T-helper 1 cell (primary cell): Measurements from ENCODE around the gene CCDC87.
"Not testable (repeated sequence)": the region's sequence is repeated elsewhere in the genome, so short reads cannot be mapped to it uniquely, and the experiment has no call there.

Experiments used
- DNase-seq, 5 donors: peaks; one replicate each; pipeline ENCODE4 v3.0.0-alpha.2; 2012 to 2020
- total RNA-seq, 4 donors: gene quantifications; one replicate each; lab custom pipeline; 2026; lab: John Stamatoyannopoulos, UW

Gene CCDC87, protein sequence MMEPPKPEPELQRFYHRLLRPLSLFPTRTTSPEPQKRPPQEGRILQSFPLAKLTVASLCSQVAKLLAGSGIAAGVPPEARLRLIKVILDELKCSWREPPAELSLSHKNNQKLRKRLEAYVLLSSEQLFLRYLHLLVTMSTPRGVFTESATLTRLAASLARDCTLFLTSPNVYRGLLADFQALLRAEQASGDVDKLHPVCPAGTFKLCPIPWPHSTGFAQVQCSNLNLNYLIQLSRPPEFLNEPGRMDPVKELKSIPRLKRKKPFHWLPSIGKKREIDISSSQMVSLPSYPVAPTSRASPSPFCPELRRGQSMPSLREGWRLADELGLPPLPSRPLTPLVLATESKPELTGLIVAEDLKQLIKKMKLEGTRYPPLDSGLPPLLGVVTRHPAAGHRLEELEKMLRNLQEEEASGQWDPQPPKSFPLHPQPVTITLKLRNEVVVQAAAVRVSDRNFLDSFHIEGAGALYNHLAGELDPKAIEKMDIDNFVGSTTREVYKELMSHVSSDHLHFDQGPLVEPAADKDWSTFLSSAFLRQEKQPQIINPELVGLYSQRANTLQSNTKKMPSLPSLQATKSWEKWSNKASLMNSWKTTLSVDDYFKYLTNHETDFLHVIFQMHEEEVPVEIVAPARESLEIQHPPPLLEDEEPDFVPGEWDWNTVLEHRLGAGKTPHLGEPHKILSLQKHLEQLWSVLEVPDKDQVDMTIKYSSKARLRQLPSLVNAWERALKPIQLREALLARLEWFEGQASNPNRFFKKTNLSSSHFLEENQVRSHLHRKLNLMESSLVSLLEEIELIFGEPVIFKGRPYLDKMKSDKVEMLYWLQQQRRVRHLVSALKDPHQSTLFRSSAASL
- 1.4 to 3.4 (median 2.5) reads per million in 4 donors for total RNA-seq

DNA sequence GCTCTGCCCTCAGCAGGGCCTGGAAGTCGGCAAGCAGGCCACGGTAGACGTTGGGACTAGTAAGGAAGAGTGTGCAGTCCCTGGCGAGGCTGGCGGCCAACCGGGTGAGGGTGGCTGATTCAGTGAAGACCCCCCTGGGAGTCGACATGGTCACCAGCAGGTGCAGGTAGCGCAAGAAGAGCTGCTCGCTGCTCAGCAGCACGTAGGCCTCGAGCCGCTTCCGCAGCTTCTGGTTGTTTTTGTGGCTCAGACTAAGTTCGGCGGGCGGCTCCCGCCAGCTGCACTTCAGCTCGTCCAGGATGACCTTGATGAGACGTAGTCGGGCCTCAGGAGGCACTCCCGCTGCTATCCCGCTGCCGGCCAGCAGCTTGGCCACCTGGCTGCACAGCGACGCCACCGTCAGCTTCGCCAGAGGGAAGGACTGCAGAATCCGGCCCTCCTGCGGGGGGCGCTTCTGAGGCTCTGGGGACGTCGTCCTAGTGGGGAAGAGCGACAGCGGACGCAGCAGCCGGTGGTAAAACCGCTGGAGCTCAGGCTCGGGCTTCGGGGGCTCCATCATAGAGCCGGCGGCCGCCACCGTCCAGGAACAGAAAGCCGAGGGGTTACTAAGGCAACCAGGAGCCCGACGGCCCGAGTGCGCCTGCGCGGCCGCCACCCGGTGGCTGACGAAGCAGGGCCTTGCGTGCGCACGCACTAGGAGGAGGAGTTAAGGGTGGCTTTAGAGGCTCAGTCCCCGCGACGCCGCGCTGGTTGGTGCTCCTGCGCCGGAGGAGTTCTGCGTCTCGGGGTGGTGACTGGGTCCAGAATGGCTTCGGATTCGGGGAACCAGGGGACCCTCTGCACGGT, at the start of gene CCDC87, which contains the start of gene CCS:
Gene CCDC87 (minus strand): TSS at position 607 of the 846 bp plus-strand sequence. CDS start 48 bp downstream, at position 559.
Gene CCS (plus strand): TSS at position 729 of the 846 bp plus-strand sequence. CDS start 77 bp downstream, at position 806.
- peak; percentile 97 to 99 (median 99) for DNase-seq

DNA sequence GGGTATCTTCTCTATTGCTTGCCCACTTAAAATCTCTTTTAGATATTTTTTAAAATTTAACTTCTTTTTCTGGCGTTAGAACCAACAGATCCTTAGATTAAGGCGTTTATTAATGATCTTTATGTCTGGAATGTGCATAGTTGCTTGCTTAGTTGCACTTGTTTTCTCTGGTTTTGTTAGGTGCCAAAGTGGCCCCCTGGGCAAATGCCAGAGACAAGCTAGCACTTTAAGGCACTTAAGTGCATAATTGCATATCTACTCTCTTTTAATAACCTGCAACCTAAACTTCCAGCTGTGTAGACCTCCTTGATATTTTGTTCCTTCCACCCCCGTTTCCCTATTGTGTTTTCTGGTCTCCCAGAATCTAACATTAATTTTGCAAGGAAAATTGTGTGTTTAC, 49.0 kb upstream of the CCDC87 start:
- DNase-seq = no peak

DNA sequence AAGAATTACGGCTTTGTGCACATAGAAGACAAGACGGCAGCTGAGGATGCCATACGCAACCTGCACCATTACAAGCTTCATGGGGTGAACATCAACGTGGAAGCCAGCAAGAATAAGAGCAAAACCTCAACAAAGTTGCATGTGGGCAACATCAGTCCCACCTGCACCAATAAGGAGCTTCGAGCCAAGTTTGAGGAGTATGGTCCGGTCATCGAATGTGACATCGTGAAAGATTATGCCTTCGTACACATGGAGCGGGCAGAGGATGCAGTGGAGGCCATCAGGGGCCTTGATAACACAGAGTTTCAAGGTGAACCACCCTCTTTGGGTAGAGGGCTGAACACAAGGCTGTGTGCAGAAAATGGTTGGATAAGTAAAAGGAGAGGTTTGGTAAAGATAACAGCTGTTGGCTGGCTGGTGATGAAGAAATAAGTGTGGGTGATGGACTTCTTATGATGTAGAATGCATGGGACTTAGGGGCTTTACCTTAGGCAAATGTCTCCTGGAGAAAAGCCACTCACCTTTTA, 47.0 kb upstream of the CCDC87 start:
- not testable (repeated sequence) for DNase-seq

DNA sequence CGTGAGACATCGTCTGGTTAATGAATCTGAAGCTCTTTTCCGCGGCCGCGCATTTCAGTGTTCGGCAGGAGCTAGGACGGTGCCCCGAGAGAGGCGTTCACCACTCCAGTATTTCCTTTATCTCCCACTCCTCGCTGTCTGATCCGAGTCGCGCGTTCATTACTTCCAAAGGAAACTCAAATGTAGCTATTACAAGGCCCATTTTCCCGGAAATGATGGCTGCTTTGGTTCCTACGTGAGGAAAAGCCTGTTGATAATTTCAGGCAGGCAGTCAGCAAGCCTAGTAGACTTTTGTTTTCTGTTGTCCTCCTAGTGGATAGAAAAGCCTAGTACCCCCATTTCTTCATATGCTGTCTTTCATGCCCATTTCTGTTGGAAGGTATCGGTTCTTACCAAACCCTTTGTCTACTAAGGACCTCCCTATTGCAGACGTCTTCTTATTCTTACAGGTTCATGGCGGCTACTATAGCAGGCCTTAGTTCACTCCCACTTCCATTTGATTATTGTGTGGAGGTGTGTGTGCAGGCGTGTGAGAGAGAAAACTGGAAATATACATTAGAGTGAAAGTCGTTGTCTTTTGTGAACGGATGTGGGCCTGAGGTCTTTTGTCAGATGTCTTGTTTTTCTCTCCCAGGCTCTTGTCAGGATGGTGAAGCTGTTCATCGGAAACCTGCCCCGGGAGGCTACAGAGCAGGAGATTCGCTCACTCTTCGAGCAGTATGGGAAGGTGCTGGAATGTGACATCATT, 46.4 kb upstream of the CCDC87 start:
- peak in 3 of 5 donors; percentile 28 to 35 (median 33) for DNase-seq

DNA sequence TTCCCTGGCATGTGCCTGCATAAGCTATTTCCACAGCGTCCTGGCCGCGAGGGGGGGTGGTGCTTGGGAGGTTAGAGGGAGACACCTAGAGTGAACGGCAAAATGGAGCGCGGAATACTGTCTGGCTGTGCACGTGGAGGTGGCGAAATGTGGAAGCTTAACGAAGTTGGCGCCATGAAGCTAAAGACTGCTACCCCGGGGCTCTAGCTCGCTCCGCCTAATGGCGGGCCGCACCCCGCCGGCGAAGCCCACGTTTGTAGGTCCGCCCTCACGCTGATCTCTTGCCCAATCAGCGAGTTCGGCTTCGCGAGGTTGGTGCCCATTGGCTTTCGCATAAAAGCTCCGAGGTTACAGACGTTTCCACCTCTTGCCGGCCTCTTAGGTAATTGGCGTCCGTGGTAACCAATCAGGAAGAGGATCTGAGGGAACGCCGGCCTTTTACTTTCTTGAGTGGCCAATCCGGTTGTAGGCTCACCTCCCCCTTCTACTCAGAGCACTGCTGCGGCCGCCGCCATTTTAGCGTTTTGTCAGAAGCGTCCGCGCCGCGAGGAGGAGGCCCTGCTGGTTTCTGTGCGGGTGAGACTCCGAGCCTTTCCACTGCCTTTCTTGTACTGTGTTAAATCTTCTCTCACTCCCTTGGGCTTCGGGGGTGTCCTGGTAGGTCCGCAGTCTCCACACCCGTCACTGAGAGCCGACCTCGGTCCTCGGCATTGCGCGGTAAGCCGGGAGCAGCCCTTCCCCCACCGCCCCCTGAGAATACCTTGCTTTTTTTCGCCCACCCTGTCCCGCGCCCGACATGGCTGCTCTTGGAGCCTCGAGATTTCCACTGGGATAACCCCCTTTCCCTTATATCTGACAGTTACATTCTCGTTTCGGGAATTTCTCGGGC, 45.6 kb upstream of the CCDC87 start, which contains the start of gene RBM4:
Gene RBM4 (plus strand): TSS at position 527 of the 889 bp plus-strand sequence. CDS start 1,009 bp downstream, outside the sequence.
- DNase-seq = peak; percentile 91 to 99 (median 96)

DNA sequence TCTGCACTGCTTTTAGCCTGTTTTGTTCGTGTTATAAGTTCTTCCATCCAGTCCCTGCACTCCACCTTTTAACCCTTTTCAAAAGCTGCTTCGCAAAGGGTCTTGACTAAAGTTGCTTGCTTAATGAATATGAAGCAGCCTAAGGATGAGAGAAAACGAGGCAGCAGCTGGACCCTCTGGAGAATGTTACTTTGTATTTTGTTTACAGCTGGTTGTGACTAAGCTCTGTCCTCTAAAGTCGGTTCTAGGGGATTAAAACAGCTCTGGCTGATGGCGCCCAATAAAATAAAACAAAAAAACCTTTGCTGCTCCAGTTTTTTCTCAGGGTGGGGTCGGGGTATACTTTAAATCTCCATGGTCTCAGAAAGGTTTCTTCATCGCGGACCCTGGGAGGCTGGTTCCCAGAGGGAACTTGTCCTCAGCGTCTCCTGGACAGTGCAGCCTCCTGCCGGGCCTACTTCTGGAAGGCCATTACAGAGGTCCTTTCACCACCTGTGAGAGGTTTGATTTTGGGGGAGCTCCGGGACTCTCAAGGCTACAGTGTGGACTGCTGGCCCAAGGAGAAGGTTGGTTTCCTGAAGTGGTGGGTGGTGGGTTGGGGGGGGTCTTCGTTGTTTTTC, 44.8 kb upstream of the CCDC87 start:
- DNase-seq = no peak

DNA sequence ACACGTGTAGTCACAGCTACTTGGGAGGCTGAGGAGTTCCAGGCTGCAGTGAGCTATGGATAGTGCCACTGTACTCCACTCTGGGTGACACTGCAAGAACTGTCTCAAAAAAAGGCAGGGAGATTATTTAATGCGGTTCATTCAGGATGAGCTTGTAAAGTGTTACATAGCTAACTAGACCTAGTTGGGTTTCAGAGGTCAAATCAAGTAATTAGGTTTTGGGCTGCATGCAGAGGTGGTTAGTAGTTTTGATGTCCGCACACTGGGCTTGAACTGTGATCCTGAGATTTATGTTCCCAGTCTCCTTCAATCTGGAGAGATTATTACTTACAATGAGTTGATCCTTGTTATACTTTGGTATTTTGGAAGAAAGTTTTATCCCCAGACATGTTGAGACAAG, 43.5 kb upstream of the CCDC87 start:
- DNase-seq = no peak

DNA sequence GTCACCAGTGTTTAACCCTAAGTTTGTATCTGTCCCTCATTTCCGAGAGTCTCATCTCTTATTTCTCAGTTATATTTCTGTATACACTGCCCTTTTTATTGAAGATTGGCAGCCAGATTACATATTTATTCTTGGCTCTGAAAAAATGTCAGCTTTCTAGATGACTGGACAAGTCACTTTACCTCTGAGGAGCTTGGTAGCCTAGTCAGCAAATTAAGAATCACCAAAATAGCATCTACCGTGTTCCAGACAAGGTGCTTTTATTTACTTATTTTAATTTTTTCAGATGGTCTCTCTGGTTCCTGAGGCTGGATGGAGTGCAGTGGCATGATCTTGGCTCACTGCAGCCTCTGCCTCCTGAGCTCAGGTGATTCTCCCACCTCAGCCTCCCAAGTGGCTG, 40.1 kb upstream of the CCDC87 start:
- no peak for DNase-seq

DNA sequence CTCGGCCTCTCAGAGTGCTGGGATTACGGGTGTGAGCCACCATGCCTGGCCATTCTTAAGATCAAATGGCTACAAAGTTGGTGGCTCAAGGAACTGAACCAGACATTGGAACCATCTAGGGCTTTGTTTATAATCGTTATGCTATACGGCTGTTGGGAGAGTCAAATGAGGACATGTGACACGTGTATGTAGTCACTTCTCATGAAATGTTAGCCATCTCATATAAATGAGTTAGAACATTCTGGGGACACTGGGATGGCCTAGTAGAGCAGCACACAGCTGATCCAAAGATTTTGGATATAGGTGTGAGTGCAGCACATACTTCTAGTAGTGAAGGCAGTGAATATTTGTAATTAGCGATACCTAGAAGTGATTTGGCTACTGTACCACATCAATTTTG, 39.0 kb upstream of the CCDC87 start:
- DNase-seq = no peak

DNA sequence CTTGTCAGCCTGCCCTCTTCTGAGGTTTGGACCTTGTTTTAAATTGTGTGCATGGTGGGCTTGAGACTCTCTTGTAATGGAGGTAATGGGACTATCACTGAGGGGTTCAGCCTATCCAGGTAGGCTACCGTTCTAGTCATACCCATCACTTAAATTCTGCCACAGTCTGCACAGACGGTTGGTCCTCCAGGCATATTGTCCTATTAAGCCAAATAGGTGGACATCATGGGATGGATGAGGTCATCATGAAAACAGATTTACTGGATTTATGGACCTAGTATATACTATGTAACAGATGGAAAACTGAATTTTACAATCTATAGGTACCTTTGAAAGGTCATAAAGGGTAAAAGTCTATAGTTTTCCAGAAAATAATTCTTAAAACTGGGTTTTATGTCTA, 36.5 kb upstream of the CCDC87 start:
- no peak for DNase-seq

DNA sequence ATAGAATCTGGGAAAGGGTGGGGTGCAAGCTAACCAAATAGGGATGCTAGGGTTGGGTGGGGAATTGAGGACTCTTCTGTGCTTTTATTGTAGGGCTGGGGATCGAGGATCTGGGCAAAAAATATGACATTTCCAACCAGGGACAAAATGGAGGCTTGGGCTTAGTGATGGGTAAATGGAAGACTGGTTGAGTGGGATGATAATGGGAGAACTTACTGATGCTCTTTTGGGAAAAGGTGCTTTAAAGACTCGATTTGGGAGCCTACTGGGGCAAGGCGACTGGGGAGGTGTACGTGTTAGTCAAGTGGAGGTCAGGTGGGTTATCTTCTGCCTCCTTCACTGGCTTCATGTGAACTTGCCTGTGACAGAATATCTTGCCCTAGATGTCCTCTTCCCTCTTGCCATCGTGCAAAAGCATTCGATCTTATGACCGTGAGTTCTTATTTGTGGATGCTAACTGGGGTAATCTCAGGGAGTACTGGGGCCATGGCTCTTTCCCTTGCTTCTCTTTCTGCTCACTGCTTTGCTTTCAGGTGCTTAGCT, 35.3 kb upstream of the CCDC87 start:
- no peak for DNase-seq

DNA sequence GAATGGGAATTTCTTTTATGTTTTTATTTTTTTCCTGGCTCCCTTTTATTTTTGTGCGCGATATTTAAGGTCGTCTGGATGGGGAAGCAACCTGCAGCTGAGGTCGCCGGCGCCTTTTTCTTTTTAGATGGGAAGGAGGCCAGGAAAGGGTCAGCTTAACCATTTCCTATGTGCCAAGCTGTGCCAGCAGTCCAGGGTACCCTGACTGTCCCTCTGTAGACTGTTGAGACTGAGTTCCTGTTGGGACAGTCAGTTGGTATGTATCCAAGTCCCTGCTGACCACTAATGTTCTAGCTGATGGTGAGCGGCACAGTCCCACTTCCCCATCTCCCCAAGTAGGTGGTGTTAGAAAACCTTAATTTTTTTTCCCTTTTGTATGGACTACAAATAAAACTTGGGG, 34.1 kb upstream of the CCDC87 start:
- DNase-seq = no peak

DNA sequence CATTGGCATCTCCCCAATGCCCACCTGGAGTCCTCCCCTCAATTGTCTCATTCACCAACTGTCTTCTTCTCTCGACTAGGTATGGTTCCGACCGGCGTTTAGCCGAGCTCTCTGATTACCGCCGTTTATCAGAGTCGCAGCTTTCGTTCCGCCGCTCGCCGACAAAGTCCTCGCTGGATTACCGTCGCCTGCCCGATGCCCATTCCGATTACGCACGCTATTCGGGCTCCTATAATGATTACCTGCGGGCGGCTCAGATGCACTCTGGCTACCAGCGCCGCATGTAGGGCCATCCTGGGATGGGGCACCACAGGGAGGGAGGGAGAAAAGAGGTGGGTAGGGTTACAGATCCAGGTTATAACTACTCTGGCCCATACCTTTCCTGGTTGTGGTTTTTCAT, 33.5 kb upstream of the CCDC87 start:
- no peak for DNase-seq

DNA sequence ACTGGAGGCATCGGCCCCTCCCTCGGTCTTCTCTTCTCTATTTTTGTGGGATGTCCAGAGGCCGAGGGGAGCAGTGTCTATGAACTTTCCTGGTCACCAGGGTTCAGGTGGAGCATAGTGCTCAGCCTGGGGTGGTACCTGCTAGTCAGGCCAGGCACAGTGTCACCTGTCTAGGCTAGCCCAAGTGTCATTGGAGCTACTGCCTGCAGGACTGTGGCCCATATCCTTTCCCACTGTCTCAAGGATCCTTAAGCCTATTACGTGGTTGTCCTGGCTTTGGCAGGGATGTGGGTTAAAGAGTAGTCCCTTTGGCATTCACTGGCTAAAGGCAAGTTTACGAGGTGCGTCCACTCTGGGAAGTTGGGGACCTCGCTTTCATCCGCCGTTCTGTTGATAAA, 32.9 kb upstream of the CCDC87 start:
- no peak for DNase-seq

DNA sequence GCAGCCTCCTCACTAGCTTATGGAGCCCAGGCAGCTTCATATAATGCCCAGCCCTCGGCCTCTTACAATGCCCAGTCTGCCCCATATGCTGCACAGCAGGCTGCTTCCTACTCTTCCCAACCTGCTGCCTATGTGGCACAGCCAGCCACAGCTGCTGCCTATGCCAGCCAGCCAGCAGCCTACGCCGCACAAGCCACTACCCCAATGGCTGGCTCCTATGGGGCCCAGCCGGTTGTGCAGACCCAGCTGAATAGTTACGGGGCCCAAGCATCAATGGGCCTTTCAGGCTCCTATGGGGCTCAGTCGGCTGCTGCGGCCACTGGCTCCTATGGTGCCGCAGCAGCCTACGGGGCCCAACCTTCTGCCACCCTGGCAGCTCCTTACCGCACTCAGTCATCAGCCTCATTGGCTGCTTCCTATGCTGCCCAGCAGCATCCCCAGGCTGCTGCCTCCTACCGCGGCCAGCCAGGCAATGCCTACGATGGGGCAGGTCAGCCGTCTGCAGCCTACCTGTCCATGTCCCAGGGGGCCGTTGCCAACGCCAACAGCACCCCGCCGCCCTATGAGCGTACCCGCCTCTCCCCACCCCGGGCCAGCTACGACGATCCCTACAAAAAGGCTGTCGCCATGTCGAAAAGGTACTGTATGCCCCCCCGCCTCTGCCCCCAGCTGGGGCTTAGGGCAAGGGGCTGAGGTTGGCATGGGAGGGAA, 32.3 kb upstream of the CCDC87 start:
- no peak for DNase-seq

DNA sequence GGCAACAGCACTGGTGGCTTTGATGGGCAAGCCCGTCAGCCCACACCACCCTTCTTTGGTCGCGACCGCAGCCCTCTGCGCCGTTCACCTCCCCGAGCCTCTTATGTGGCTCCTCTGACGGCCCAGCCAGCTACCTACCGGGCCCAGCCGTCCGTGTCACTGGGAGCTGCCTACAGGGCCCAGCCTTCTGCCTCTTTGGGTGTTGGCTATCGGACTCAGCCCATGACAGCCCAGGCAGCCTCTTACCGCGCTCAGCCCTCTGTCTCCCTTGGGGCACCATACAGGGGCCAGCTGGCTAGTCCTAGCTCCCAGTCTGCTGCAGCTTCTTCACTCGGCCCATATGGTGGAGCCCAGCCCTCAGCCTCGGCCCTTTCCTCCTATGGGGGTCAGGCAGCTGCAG, 31.6 kb upstream of the CCDC87 start:
- no peak for DNase-seq

DNA sequence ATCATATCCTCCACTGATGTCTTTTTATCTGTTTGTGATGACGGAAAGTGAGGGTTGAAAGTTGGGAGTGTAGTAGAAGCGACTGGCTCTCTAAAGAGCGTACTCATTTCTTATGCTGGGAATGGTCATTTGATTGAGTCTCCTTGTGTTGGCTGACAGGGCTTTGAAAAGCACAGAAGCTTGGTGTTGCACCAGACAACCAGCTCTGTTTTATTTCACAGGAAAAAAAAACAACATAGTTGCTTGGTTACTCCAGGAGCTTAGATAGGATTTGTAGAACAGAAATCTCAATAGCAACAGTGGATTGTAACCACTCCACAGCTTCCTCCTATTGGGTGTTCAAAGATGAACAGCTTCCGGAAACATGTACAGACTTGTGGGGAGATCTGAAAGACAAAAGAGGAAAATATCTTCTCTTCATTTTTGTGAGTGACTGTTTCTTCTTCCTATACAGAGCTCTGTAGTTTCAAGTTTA, 26.3 kb upstream of the CCDC87 start:
- DNase-seq = peak in 3 of 5 donors; percentile 25 to 54 (median 43)

DNA sequence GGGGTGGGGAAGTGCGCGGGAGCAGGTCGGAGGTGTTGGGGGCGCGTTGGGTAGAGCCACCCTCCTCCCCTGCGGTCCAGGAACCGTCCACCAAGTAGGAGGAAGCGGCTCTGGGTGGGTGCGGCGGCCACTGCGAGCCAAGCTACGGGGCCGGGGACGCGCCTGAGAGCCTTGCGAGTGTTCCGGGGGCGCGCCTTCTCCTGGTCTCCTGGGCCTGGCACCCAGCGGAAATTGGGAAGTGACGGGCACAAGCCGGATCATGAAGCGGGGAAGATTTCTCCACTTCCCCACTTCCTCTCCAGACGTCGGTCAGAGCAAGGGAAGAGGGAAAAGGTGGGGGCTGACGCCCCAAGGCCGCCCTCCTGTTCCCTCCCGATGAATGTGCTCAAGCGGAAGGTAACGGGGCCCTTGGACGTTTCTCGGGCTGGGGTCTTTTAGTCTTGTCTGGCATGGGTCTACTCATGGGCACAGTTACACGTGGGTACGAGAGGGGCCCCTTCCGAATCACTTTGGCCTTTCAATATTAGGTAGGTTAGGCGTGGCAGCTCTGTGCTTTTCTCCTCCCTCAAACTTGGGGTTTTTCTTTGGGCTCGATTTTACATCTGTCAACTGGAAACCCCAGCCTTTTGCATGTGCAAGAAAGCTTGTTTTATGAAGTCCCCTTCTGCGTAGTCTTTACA, 24.4 kb upstream of the CCDC87 start:
- DNase-seq = no peak
